IMR-90 (cell line): ENCODE measurements around the gene SLC22A7. TPM values are rescaled to one million over a fixed set of nuclear protein-coding genes. Genes with fewer than 3 reads are reported as not detected.
"Not testable (repeated sequence)": the region's sequence is repeated elsewhere in the genome, so short reads cannot be mapped to it uniquely, and the experiment has no call there.

ENCODE experiments used
- ATAC-seq: fragments of 200-7000 bp; cut with Tn5 transposase; 2 replicates; pipeline ENCODE4 v1.9.1; 2020; ENCODE audit warnings: low read depth, mild to moderate bottlenecking, moderate library complexity
- BruUV-seq: library from RNA; stranded (reverse); fragments of 400-500 nt; replicated peaks from 2 replicates; lab custom pipeline; 2021; lab: Mats Ljungman, UMichigan
- CTCF ChIA-PET: fragments of 300-600 bp; formaldehyde crosslinking; extraction: SDS; loops from one replicate; lab custom pipeline; 2021; ENCODE audit warnings: antibody characterized with exemption; lab: Yijun Ruan, JAX
- POLR2A ChIA-PET: fragments of 300-600 bp; sonication (Branson Sonifier 250); formaldehyde crosslinking; loops from one replicate; lab custom pipeline; 2022; ENCODE audit warnings: antibody characterized with exemption; ENCODE audit not compliant: unreplicated experiment; lab: Charles Lee
- DNase-seq: peaks from one replicate; pipeline ENCODE4 v3.0.0; 2013
- H2AFZ ChIP-seq: replicated peaks from 2 replicates; pipeline ENCODE3; 2013; ENCODE audit warnings: low read length, mild to moderate bottlenecking; ENCODE audit not compliant: poor library complexity
- H2AK5ac ChIP-seq: 2 replicates; pipeline ENCODE4 v1.6.1; 2013; ENCODE audit warnings: low read depth, low read length, inconsistent platforms
- H2AK9ac ChIP-seq: replicated peaks from 2 replicates; pipeline ENCODE3; 2013; ENCODE audit warnings: mild to moderate bottlenecking, low read depth, low read length, moderate library complexity; ENCODE audit not compliant: poor library complexity
- H2BK120ac ChIP-seq: 2 replicates; pipeline ENCODE4 v1.6.1; 2013; ENCODE audit warnings: low read depth, low read length, inconsistent platforms
- H2BK15ac ChIP-seq: 3 replicates; pipeline ENCODE4 v1.6.1; 2013; ENCODE audit warnings: low read depth, low read length, inconsistent platforms
- H2BK20ac ChIP-seq: 2 replicates; pipeline ENCODE4 v1.6.1; 2013; ENCODE audit warnings: low read depth, mild to moderate bottlenecking, inconsistent platforms, low read length, moderate library complexity
- H2BK5ac ChIP-seq: 2 replicates; pipeline ENCODE4 v1.6.1; 2013; ENCODE audit warnings: mild to moderate bottlenecking, low read depth, low read length, inconsistent platforms; ENCODE audit not compliant: poor library complexity, severe bottlenecking
- H3K14ac ChIP-seq: replicated peaks from 2 replicates; pipeline ENCODE4 v1.6.1; 2013; ENCODE audit warnings: low read depth, low read length, inconsistent platforms
- H3K18ac ChIP-seq: 2 replicates; pipeline ENCODE4 v1.6.1; 2013; ENCODE audit warnings: low read depth, low read length, control low read depth
- H3K23ac ChIP-seq: 2 replicates; pipeline ENCODE4 v1.6.1; 2013; ENCODE audit warnings: low read depth, low read length, inconsistent platforms
- H3K27ac ChIP-seq: 2 replicates; pipeline ENCODE4 v1.5.1; 2013; ENCODE audit warnings: mild to moderate bottlenecking, control low read depth, low read length; ENCODE audit not compliant: insufficient read depth
- H3K27me3 ChIP-seq: 2 replicates; pipeline ENCODE4 v1.6.1; 2013; ENCODE audit warnings: low read length; ENCODE audit not compliant: control insufficient read depth, insufficient read depth
- H3K36me3 ChIP-seq: 2 replicates; pipeline ENCODE4 v1.6.1; 2013; ENCODE audit warnings: low read length, mixed read lengths; ENCODE audit not compliant: control insufficient read depth, insufficient read depth
- H3K4ac ChIP-seq: 2 replicates; pipeline ENCODE4 v1.6.1; 2013; ENCODE audit warnings: low read depth, low read length, inconsistent platforms
- H3K4me1 ChIP-seq: 2 replicates; pipeline ENCODE4 v1.6.1; 2013; ENCODE audit warnings: low read length, mixed read lengths; ENCODE audit not compliant: control insufficient read depth, insufficient read depth
- H3K4me2 ChIP-seq: 2 replicates; pipeline ENCODE4 v1.6.1; 2013; ENCODE audit warnings: low read depth, mild to moderate bottlenecking, control low read depth, low read length, moderate library complexity
- H3K4me3 ChIP-seq: 2 replicates; pipeline ENCODE4 v1.5.1; 2013; ENCODE audit warnings: low read depth, mild to moderate bottlenecking, control low read depth, low read length, moderate library complexity; ENCODE audit not compliant: insufficient read depth
- H3K56ac ChIP-seq: 2 replicates; pipeline ENCODE4 v1.6.1; 2013; ENCODE audit warnings: low read length, inconsistent platforms; ENCODE audit not compliant: insufficient read depth; ENCODE audit errors: extremely low read depth
- H3K79me1 ChIP-seq, 2 experiments: 2 replicates each; pipeline ENCODE4 v1.6.1; 2013; ENCODE audit warnings: low read length in 2 of 2, inconsistent platforms in 1 of 2, low read depth in 1 of 2
- H3K9ac ChIP-seq: 2 replicates; pipeline ENCODE4 v1.6.1; 2013; ENCODE audit warnings: low read depth, low read length, control low read depth
- H3K9me1 ChIP-seq: 2 replicates; pipeline ENCODE4 v1.6.1; 2013; ENCODE audit warnings: low read length, inconsistent platforms; ENCODE audit not compliant: insufficient read depth
- H3K9me3 ChIP-seq: 2 replicates; pipeline ENCODE4 v1.6.1; 2013; ENCODE audit warnings: low read length; ENCODE audit not compliant: control insufficient read depth, insufficient read depth
- H4K20me1 ChIP-seq: 2 replicates; pipeline ENCODE4 v1.6.1; 2013; ENCODE audit warnings: low read length, inconsistent platforms; ENCODE audit not compliant: insufficient read depth
- H4K5ac ChIP-seq: 2 replicates; pipeline ENCODE4 v1.6.1; 2013; ENCODE audit warnings: mild to moderate bottlenecking, low read depth, low read length, control low read depth
- H4K8ac ChIP-seq, 2 experiments: 2 replicates each; pipeline ENCODE4 v1.6.1; 2013; ENCODE audit warnings: low read depth in 2 of 2, low read length in 2 of 2, control low read depth in 1 of 2, inconsistent platforms in 1 of 2
- H4K91ac ChIP-seq: 2 replicates; pipeline ENCODE4 v1.6.1; 2013; ENCODE audit warnings: low read depth, low read length, inconsistent platforms; ENCODE audit not compliant: insufficient read depth
- CEBPB ChIP-seq: IDR thresholded peaks from 2 replicates; pipeline ENCODE4 v1.6.1; 2012; ENCODE audit warnings: low read depth, low read length, improper control_type of control experiment
- MXI1 ChIP-seq: IDR thresholded peaks from 2 replicates; pipeline ENCODE4 v1.6.1; 2012; ENCODE audit warnings: low read depth, mild to moderate bottlenecking, low read length, moderate library complexity, borderline replicate concordance
- NFE2L2 ChIP-seq: fragments of 150-350 bp; IDR thresholded peaks from 2 replicates; pipeline ENCODE4 v1.6.1; 2016; ENCODE audit warnings: low read depth, mild to moderate bottlenecking, low read length
- POLR2A ChIP-seq: IDR thresholded peaks from 2 replicates; pipeline ENCODE4 v1.6.1; 2012; ENCODE audit warnings: mild to moderate bottlenecking, low read depth, low read length
- SMC3 ChIP-seq: fragments of 150-350 bp; IDR thresholded peaks from 2 replicates; pipeline ENCODE4 v1.6.1; 2016; ENCODE audit warnings: low read depth, mild to moderate bottlenecking, antibody characterized with exemption, low read length, moderate library complexity
- WGBS, 2 experiments: methylation state at CpG; one replicate each; pipeline versions ENCODE4 v1.1.5 to v1.1.7; 2013; ENCODE audit warnings: missing lambda C conversion rate in 2 of 2; ENCODE audit not compliant: insufficient read length in 1 of 2; ENCODE audit errors: extremely low coverage in 2 of 2; 5-methylcytosine and 5-hydroxymethylcytosine counted together
- dilution Hi-C: fragments of 300-500 bp; cut with HindIII; formaldehyde crosslinking; loops from one replicate; pipeline ENCODE4 v1.14.3; 2018; ENCODE audit warnings: low sequenced_read_pairs; ENCODE audit not compliant: unreplicated experiment
- in situ Hi-C: fragments of 300-500 bp; cut with MboI; formaldehyde crosslinking; loops from 3 replicates; pipeline ENCODE4 v1.14.3; 2019; ENCODE audit warnings: low sequenced_read_pairs, inconsistent platforms, mixed read lengths
- intact Hi-C: fragments of 100-400 bp; cut with micrococcal nuclease; formaldehyde crosslinking; loops from 2 replicates; pipeline ENCODE4 v1.10.0; 2022
- polyA plus RNA-seq, 3 experiments: library from polyadenylated mRNA; depleted of rRNA; stranded (reverse); fragments of >200 nt; gene quantifications; 2 replicates each; pipeline ENCODE4 v1.2.3, GENCODE V29; 2012; ENCODE audit warnings: low replicate concordance in 1 of 3
- total RNA-seq: library from RNA; depleted of rRNA; stranded (reverse); fragments of >200 nt; gene quantifications from 2 replicates; pipeline ENCODE4 v1.2.3, GENCODE V29; 2012

The SLC22A7 gene
- total and polyA plus RNA-seq, 2 of the 4 experiments (the other 2 are of a cell fraction), result not detected

DNA sequence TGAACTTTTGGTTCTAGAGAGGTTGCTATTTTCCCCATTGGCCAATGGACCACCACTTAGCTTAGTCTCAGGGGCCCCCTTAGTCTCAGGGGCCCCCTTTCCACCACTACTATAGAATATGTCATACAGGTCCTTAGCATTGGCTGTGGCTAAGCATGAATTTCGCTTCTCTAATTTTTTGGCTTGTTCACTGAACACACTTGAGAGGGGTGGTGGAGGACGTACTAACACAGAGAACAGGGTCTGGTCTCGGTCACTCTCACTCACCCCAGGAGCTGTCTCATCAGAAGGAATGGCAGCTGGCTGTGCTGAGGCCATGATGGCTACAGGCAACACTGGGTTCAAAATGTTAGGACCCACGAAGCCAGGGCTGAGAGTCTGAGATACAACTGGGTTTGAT lies 41.1 kb downstream of the SLC22A7 start:
- intact Hi-C loops, result loop anchor here (10.0 kb wide), 1 partner anchor 434 kb away; no protein-coding TSS in a partner anchor
- H3K4me3 ChIP-seq, result no peak overlapping the region

GRCh38 chr6:43346243-43346642 lies 48.2 kb downstream of the SLC22A7 start:
- DNase-seq, H2BK5ac ChIP-seq, dilution Hi-C loops, H2BK20ac ChIP-seq, H2AK5ac ChIP-seq, intact Hi-C loops, BruUV-seq, H3K9ac ChIP-seq, H3K14ac ChIP-seq, H3K4me1 ChIP-seq, H3K4me2 ChIP-seq, H4K91ac ChIP-seq, H3K27ac ChIP-seq, H3K4ac ChIP-seq, H3K18ac ChIP-seq, in situ Hi-C loops, H4K8ac ChIP-seq, H3K9me1 ChIP-seq, H2BK120ac ChIP-seq, H3K9me3 ChIP-seq, H3K23ac ChIP-seq, H2AFZ ChIP-seq, H2AK9ac ChIP-seq, H3K27me3 ChIP-seq, H3K4me3 ChIP-seq, H2BK15ac ChIP-seq, H4K5ac ChIP-seq, H3K56ac ChIP-seq, ATAC-seq, H4K20me1 ChIP-seq, H3K79me1 ChIP-seq: not testable (repeated sequence)
- ChIA-PET POLR2A (interaction anchor here (0.6 kb wide), 1 partner anchor 124 kb away, joined by 3 read pairs; no protein-coding TSS in a partner anchor), CTCF (interaction anchor here (0.6 kb wide), 2 partner anchors 15 to 84 kb away, joined by 3 to 4 read pairs; no protein-coding TSS in a partner anchor)
- WGBS, 2 experiments, result no CpG with 5 or more reads among the region's 11 CpGs
- H3K36me3 ChIP-seq, result peaks cover 23% of the 10 kb centered on the region

More for the DNA sequence above, 41.1 kb downstream of the SLC22A7 start:
- Histone ChIP-seq H2AK5ac (no peak overlapping the region), H3K23ac (no peak overlapping the region), H3K9me3 (no peaks in the 10 kb centered on the region), H3K4me2 (no peak overlapping the region), H2BK120ac (no peak overlapping the region), H2BK20ac (no peak overlapping the region), H2BK5ac (no peak overlapping the region), H3K56ac (no peak overlapping the region), H3K9ac (no peak overlapping the region), H3K18ac (no peak overlapping the region), H3K79me1 (no peaks in the 10 kb centered on the region), H2AFZ (no peak overlapping the region), H2BK15ac (no peak overlapping the region), H3K4me1 (no peaks in the 10 kb centered on the region), H4K91ac (no peak overlapping the region), H3K4ac (no peak overlapping the region), H3K14ac (no peak overlapping the region), H3K27ac (no peak overlapping the region), H2AK9ac (no peak overlapping the region), H3K36me3 (peaks cover 36% of the 10 kb centered on the region), H3K27me3 (no peaks in the 10 kb centered on the region), H3K9me1 (no peaks in the 10 kb centered on the region), H4K8ac (no peak overlapping the region), H4K5ac (no peak overlapping the region), H4K20me1 (no peaks in the 10 kb centered on the region)
- no TSS peak for BruUV-seq
- 80% methylated on average over 1 of the region's 4 CpGs; no CpG with 5 or more reads in 1 of the 2 experiments for WGBS, 2 experiments
- DNase-seq (no peak), ATAC-seq (no peak)
- in situ Hi-C loops (no loop called here), dilution Hi-C loops (no loop called here)
- no peak for TF ChIP-seq POLR2A
- no peak for TF ChIP-seq SMC3
- no peak for TF ChIP-seq MXI1
- TF ChIP-seq NFE2L2, result no peak
- no peak for TF ChIP-seq CEBPB
- ChIA-PET POLR2A (no interaction called here), CTCF (no interaction called here)
